PC-9 (cell line): ENCODE measurements around the gene SLX4IP.
"Not testable (repeated sequence)": the region's sequence is repeated elsewhere in the genome, so short reads cannot be mapped to it uniquely, and the experiment has no call there.

Source experiments
- EZH2 ChIP-seq: fragments of 200-600 bp; sonication (generic); IDR thresholded peaks from 2 replicates; pipeline ENCODE4 v1.8.0; 2017; ENCODE audit warnings: antibody characterized with exemption, low read depth
- TF ChIP-seq, protein P1 (sequence below): fragments of 200-600 bp; sonication (generic); conservative IDR thresholded peaks from 2 replicates; pipeline ENCODE4 v1.6.1; 2017; ENCODE audit warnings: mixed run types, antibody characterized with exemption, mild to moderate bottlenecking, moderate library complexity

DNA sequence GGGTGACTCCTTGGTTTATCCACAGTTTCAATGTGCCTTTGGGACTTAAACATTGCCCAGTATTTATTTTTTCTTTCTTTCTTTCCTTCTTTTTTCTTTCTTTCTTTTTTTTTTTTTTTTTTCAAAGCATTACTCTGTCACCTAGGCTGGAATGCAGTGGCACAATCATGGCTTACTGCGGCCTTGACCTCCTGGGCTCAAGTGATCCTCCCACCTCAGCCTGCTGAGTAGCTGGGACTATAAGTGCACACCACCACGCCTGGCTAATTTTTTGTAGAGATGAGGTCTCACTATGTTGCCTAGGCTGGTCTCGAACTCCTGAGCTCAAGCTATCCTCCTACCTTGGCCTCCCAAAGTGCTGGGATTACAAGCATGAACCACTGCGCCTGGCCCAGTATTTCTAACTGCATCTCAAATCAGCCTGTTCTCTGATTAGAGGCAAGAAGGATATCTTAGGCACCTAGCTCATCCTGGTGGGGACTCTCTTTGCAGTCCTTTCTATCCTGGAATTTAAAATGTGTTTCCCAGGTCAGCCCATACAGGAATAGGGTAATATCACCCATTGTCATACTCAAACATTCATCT is 182.5 kb downstream of the SLX4IP start:
- TF ChIP-seq, protein P1, sequence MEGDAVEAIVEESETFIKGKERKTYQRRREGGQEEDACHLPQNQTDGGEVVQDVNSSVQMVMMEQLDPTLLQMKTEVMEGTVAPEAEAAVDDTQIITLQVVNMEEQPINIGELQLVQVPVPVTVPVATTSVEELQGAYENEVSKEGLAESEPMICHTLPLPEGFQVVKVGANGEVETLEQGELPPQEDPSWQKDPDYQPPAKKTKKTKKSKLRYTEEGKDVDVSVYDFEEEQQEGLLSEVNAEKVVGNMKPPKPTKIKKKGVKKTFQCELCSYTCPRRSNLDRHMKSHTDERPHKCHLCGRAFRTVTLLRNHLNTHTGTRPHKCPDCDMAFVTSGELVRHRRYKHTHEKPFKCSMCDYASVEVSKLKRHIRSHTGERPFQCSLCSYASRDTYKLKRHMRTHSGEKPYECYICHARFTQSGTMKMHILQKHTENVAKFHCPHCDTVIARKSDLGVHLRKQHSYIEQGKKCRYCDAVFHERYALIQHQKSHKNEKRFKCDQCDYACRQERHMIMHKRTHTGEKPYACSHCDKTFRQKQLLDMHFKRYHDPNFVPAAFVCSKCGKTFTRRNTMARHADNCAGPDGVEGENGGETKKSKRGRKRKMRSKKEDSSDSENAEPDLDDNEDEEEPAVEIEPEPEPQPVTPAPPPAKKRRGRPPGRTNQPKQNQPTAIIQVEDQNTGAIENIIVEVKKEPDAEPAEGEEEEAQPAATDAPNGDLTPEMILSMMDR: not testable (repeated sequence)
- not testable (repeated sequence) for TF ChIP-seq EZH2
